HG03342 (cell line): Measurements from ENCODE around the gene ANKRD34C.
"Not testable (repeated sequence)": the region's sequence is repeated elsewhere in the genome, so short reads cannot be mapped to it uniquely, and the experiment has no call there.

Experiments
- ATAC-seq: cut with Tn5 transposase; IDR thresholded peaks from one replicate; pipeline ENCODE4 v1.9.1; 2021; ENCODE audit warnings: mild to moderate bottlenecking, moderate library complexity; ENCODE audit not compliant: unreplicated experiment

ANKRD34C gene

GRCh38 chr15:79310985-79311900, 28.7 kb downstream of the ANKRD34C start, which contains the start of gene TMED3:
TMED3 (plus strand) TSS chr15:79311112; CDS start chr15:79311250, 138 bp downstream.
- peak; percentile 91 for ATAC-seq

GRCh38 chr15:79311901-79312553, 29.5 kb downstream of the ANKRD34C start:
- no peak for ATAC-seq

GRCh38 chr15:79314186-79314585, 31.7 kb downstream of the ANKRD34C start:
- ATAC-seq = no peak

GRCh38 chr15:79314811-79315210, 32.3 kb downstream of the ANKRD34C start:
- no peak for ATAC-seq

- ATAC-seq = no peak
Measured at GRCh38 chr15:79315623-79316328, 33.3 kb downstream of the ANKRD34C start.

- no peak for ATAC-seq
Measured at GRCh38 chr15:79316864-79317263, 34.3 kb downstream of the ANKRD34C start.

- not testable (repeated sequence) for ATAC-seq
Measured at GRCh38 chr15:79319973-79320372, 37.5 kb downstream of the ANKRD34C start.

GRCh38 chr15:79321876-79322275, 39.4 kb downstream of the ANKRD34C start:
- ATAC-seq = no peak

GRCh38 chr15:79322306-79322705, 39.8 kb downstream of the ANKRD34C start:
- no peak for ATAC-seq

GRCh38 chr15:79322945-79323344, 40.4 kb downstream of the ANKRD34C start:
- no peak for ATAC-seq

- ATAC-seq = no peak
Measured at GRCh38 chr15:79329171-79329611, 46.7 kb downstream of the ANKRD34C start.
